ENCODE results near the gene RAD21L1. TPM values are rescaled to one million over a fixed set of nuclear protein-coding genes. Genes with fewer than 3 reads are reported as not detected.

RAD21L1 gene
- total RNA-seq, 1 donor from 2014 or later: not detected

DNA sequence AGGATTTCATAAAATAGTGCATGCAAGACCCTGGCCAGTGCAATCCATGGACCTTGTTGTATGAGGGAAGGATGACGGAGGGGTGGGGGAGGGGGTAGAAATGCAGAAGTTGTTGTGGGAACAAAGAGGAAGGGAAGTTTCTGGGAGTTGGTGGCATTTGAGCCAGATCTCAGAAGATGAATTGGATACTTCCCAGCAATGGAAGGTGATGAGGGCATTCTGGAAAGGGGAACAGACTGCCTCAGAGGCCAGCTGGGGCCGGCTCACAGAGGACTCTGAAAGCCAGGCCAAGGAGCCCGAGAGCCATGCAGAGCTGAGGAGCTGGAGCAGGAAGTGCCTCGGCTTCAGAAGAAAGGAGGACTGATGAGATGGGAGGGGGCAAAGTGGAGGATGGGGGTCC lies 43.7 kb upstream of the RAD21L1 start:
- Mint-ChIP-seq H3K9me3 (no peaks in the 10 kb centered on the region), H3K27me3 (ENCODE audit: low read depth) (peaks cover 42% of the 10 kb centered on the region), H3K27ac (no peak overlapping the region), H3K4me1 (peaks cover 10% of the 10 kb centered on the region), H3K4me3 (no peak overlapping the region), H3K36me3 (no peaks in the 10 kb centered on the region)
- no peak for TF ChIP-seq CTCF (IDR thresholded peaks at IDR 0.05; ENCODE audit: unreplicated experiment)
- DNase-seq (ENCODE audit: low spot score in 2 of 2, unreplicated experiment in 2 of 2): no peak

DNA sequence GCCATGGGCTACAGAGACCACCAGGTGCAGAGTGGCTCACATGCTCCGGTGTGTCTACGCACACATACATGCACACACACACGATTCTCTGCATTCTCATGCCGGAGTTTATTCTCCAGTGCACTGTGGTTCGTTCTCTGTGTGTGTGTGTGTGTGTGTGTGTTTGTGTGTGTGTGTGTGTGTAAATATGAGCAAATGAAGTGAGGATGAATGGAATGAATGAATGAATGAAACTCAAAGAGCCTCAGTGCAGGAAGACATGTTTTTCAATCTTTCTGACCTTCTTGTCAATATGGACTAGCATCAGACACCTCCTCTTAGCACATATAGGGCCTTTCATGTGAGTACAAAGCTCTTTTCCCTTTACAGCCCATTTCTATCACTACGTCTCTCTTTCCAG lies 42.7 kb upstream of the RAD21L1 start:
- peaks cover 42% of the 10 kb centered on the region for H3K27me3 Mint-ChIP-seq (ENCODE audit: low read depth)
- no peak for DNase-seq (ENCODE audit: low spot score in 2 of 2, unreplicated experiment in 2 of 2)
- H3K9me3 Mint-ChIP-seq: no peaks in the 10 kb centered on the region
- H3K27ac Mint-ChIP-seq: no peak overlapping the region
- H3K36me3 Mint-ChIP-seq: no peaks in the 10 kb centered on the region
- TF ChIP-seq CTCF (IDR thresholded peaks at IDR 0.05; ENCODE audit: unreplicated experiment): no peak
- H3K4me3 Mint-ChIP-seq: peak overlapping the region; percentile 11
- H3K4me1 Mint-ChIP-seq: peaks cover 10% of the 10 kb centered on the region

GRCh38 chr20:1184260-1184637 lies 41.6 kb upstream of the RAD21L1 start:
- peak overlapping the region; percentile 66 for H3K4me3 Mint-ChIP-seq
- H3K9me3 Mint-ChIP-seq: no peaks in the 10 kb centered on the region
- TF ChIP-seq CTCF (IDR thresholded peaks at IDR 0.05; ENCODE audit: unreplicated experiment): no peak
- H3K4me1 Mint-ChIP-seq: peaks cover 10% of the 10 kb centered on the region
- DNase-seq (ENCODE audit: low spot score in 2 of 2, unreplicated experiment in 2 of 2): no peak
- H3K36me3 Mint-ChIP-seq: no peaks in the 10 kb centered on the region
- H3K27me3 Mint-ChIP-seq (ENCODE audit: low read depth): peaks cover 46% of the 10 kb centered on the region
- no peak overlapping the region for H3K27ac Mint-ChIP-seq

- no peak within 1 kb of the TSS for H3K27ac Mint-ChIP-seq
- peaks cover 10% of the 10 kb centered on the region for H3K4me1 Mint-ChIP-seq
These were observed 41.1 kb upstream of the RAD21L1 start, which contains the start of gene TMEM74B for GRCh38 chr20:1184638-1185315. TMEM74B (minus strand) TSS chr20:1184981; CDS start chr20:1183801, 1,180 bp downstream.

DNA sequence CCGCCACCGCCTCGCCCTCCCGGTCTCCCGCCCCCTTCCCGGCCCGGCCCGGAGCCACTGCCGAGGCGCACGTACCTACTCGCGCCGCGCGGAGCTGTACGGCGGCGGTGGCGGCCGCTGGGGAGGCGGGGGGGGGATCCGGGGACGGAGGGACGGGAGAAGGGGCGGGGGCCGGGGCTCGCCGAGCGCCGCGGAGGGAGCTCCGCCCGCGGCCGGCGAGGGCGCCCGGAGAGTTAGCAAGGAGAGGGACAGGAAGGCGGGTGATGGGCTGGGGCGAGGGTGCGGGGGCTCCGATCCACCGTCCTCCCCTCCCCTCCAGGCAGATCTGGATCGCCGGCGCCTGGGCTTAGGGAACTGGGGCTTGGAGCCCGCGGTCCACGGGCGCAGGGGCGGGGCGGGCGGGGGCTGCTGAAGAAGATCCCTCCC lies 40.5 kb upstream of the RAD21L1 start:
- Mint-ChIP-seq H3K27ac (no peak overlapping the region), H3K4me3 (no peak overlapping the region), H3K27me3 (ENCODE audit: low read depth) (peaks cover 57% of the 10 kb centered on the region), H3K9me3 (no peaks in the 10 kb centered on the region), H3K4me1 (peaks cover 10% of the 10 kb centered on the region), H3K36me3 (no peaks in the 10 kb centered on the region)
- DNase-seq (ENCODE audit: low spot score in 2 of 2, unreplicated experiment in 2 of 2): no peak
- no peak for TF ChIP-seq CTCF (IDR thresholded peaks at IDR 0.05; ENCODE audit: unreplicated experiment)

More at GRCh38 chr20:1184638-1185315, 41.1 kb upstream of the RAD21L1 start, which contains the start of gene TMEM74B:
- no peak for DNase-seq (ENCODE audit: low spot score in 2 of 2, unreplicated experiment in 2 of 2)
- no peaks in the 10 kb centered on the region for H3K36me3 Mint-ChIP-seq
- H3K9me3 Mint-ChIP-seq: no peaks in the 10 kb centered on the region
- H3K27me3 Mint-ChIP-seq (ENCODE audit: low read depth): peaks cover 51% of the 10 kb centered on the region
- TF ChIP-seq CTCF (IDR thresholded peaks at IDR 0.05; ENCODE audit: unreplicated experiment): no peak
- H3K4me3 Mint-ChIP-seq: peak within 1 kb of the TSS; percentile 66

Measured in mesothelial cell of epicardium (in vitro differentiated cells).